Right ventricle myocardium superior (tissue), 1 donor: ENCODE measurements around the gene B3GALT4. TPM values are rescaled to one million over a fixed set of nuclear protein-coding genes. Genes with fewer than 3 reads are reported as not detected.
A peak's percentile ranks its signal among the peaks of the same experiment; 100 is the strongest.
"Not testable (repeated sequence)": the region's sequence is repeated elsewhere in the genome, so short reads cannot be mapped to it uniquely, and the experiment has no call there.

ENCODE experiments used
- ATAC-seq: fragments of 200-7000 bp; cut with Tn5 transposase; one replicate; pipeline ENCODE4 v1.9.1; 2020; ENCODE audit warnings: mild to moderate bottlenecking; ENCODE audit not compliant: poor library complexity
- DNase-seq: peaks from one replicate; pipeline ENCODE4 v3.0.0-alpha.2; 2020
- intact Hi-C: fragments of 100-400 bp; cut with DNase I; formaldehyde crosslinking; loops from one replicate; pipeline ENCODE4 v1.11.2; 2022
- long read RNA-seq: library from polyadenylated mRNA; unstranded; transcript quantifications from one replicate; pipeline ENCODE4 v2.0.0, GENCODE V29; 2021
- total RNA-seq: library from RNA; stranded (reverse); fragmentation: NEBNext Ultra II Directional; extraction: Animal tissue kit (Norgen Biotek cat#: 25700); gene quantifications from one replicate; pipeline ENCODE4 v1.2.1, GENCODE V29; 2021
- donor health status: DM: no; HTN: yes; CAD: no; lungs with severe emphysema.

B3GALT4 gene, protein sequence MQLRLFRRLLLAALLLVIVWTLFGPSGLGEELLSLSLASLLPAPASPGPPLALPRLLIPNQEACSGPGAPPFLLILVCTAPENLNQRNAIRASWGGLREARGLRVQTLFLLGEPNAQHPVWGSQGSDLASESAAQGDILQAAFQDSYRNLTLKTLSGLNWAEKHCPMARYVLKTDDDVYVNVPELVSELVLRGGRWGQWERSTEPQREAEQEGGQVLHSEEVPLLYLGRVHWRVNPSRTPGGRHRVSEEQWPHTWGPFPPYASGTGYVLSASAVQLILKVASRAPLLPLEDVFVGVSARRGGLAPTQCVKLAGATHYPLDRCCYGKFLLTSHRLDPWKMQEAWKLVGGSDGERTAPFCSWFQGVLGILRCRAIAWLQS
- total RNA-seq, result 8.3 TPM
- long read RNA-seq, transcript B3GALT4-204 (1 exons, 1,694 nt), result major isoform, 21 of 21 reads
- long read RNA-seq, partial matches to known transcripts, result 0 of 21 reads
- long read RNA-seq, other reads (novel, unspliced or antisense), result 0 of 21 reads

DNA sequence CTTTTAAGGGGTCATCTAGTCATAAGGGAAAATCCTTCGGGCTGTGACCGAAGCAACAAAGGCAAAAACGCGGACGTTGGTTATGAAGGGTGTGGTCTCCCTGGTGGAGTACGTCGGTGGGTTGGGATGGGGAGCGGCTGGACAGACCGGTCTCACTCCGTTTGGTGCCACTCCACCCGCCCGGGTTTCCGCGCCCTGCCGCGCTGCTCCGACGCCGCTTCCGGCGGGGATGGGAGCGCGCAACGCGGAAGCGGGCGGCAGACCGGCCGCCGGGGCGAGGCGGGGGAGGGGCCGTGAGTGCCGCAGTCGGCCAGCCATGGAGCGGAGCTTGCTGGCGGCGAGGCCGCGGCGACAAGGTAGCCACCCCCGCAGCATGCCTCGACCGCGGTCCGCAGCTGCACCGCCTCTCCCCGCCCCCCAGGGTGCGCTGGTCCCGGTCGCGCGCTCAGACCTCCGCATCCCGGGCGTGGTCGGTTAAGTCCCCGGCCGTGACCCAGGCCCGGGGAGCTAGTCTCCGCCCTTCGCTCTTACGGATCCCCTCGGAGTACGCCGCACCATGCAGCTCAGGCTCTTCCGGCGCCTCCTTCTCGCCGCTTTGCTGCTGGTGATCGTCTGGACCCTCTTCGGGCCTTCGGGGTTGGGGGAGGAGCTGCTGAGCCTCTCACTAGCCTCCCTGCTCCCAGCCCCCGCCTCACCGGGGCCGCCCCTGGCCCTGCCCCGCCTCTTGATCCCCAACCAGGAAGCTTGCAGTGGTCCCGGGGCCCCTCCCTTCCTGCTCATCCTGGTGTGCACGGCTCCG, at the start of gene B3GALT4:
Gene B3GALT4 (plus strand): TSS at position 260 of the 799 bp plus-strand sequence. CDS start 297 bp downstream, at position 557.
- intact Hi-C loops, result no loop called here
- DNase-seq (peak; percentile 88), ATAC-seq (peak; percentile 78)

DNA sequence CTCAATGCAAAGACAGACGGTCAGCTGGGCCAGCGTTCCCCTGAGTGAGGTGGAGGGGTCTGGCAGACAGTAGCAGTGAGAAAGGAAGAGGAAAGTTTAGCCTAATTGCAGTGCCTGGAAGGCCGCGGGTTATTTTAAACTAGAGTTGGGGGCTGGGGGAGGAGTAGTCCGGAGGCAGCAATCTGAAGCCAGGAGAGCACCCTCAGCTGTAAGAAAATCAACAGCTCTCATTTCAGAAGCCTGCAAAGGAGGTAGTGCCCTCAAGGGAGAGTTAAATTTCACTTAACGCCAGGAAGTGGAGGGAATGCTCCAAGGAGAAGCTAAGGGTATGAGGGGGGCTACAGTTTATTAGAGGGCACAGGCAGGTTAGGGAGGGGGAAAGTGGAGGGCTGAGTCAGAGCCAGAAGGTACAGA, 41.7 kb upstream of the B3GALT4 start:
- intact Hi-C loops, result no loop called here
- DNase-seq (no peak), ATAC-seq (no peak)

DNA sequence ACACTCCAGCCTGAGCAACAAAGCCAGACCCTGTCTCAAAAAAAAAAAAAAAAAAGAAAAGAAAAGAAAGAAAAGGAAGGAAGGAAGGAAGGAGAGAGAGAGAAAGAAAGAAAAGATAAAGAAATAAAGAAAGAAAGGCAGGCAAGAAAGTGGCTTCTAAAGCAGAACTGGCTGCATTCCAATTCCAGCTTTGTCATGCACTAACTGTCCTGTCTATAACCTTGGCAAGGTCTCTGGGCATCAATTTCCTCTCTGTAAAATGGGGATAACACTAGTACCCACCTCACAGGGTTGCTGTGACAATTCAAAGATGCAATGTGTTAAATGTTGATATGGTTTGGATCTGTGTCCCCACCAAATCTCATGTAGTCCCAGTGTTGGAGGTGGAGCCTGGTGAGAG, 40.6 kb upstream of the B3GALT4 start:
- ATAC-seq (no peak), DNase-seq (no peak)
- intact Hi-C loops, result no loop called here

DNA sequence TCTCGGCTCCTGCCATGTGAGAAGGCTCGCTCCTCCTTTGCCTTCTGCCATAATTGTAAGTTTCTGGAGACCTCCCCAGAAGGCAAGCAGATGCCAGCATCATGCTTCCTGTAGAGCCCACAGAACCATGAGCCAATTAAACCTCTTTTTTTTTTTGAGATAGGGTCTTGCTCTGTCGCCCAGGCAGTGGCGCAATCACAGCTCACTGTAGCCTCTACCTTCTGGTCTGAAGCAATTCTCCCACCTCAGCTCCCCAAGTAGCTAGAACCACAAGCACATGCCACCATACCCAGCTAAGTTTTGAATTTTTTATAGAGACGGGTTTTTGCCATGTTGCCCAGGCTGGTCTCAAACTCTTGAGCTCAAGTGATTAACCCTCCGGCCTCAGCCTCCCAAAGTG, 40.1 kb upstream of the B3GALT4 start:
- DNase-seq, result no peak
- intact Hi-C loops, result no loop called here
- ATAC-seq, result no peak

DNA sequence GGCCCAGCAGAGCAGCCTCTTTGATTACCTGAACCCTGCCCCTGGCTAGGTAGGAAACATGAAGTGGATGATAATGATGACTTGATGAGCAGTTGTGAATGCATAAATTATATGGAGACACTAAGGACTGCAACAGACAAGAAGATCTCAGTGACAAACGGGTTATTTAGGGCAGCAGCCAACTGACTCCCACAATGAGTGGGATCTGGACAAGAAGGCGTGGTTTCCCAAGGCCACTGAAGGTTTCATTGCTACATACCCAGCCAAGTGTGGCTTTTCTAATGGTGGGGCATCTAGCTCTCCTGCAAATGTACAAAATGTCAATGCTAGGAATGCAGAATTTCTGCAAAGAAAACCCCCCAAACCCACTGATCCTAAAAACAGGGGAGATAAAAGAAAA, 39.2 kb upstream of the B3GALT4 start:
- ATAC-seq, result no peak
- intact Hi-C loops, result no loop called here
- DNase-seq, result no peak

DNA sequence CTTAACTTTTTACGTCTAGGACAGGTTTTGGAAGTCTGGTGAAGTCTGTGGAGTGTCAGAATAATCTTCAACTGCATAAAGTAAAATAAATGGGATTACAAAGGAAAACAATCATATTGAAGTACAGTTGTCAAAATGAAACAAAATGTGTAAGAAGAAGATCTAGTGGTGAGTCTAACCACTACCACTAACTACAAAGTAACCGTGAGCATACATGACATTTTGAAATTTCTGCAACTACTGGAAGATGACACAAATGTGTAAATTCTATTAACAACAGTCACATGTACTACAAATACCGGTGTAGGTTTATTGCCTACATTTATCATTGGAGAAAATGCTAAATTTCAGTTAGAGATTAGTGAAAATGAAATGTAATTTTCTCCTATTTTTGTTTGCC, 35.0 kb upstream of the B3GALT4 start:
- DNase-seq (no peak), ATAC-seq (no peak)
- intact Hi-C loops, result no loop called here

DNA sequence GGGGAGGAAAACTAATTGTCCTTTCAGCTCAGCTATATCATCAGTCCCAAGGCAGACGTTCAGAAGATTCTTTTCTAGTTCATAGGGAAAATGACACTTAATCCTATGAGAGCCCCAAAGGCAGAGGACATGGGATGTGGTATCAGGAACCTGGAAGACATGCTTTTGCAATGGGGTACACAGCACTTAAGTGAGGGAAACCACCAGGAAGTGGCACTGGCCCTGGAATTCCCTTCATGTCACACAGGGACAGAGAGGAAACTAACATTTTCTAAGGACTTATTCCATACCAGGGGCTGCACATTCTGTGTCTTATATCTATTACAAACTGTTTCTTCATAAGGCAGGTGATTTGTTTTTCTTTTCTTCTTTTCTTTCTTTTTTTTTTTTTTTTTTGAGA, 33.4 kb upstream of the B3GALT4 start:
- no peak for DNase-seq
- intact Hi-C loops, result no loop called here
- no peak for ATAC-seq

DNA sequence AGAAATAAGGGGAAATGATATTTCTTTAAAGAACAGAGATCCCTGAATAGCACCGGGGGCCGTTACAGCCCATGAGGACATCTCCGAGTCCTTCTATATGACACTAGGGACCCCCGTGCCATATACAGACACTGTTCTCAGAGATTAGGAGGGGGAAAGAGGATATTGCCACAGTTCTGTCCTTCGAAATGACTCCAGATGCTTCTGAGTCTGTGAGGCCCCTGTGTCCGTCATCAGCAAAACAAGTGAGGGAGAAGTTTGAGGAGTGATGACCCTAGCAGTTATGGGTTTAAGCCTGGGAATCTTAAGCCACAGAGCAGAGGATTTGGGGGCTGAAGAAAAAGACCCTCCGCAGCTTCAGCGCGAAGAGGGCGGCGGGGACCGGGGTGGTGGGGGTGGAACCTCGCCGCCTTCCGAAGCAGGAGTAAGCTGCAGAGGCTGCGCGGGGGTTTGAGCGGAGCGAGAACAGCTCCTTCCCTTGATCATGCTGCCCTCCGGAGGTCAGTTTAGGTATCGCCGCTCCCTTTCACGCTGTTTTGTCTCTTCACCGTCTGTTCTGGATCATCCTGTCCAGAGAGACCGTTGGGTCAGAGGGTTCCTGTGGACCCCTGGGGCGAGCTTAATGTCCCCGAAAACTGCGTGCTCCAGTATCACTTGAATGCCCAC, 28.8 kb upstream of the B3GALT4 start:
- intact Hi-C loops, result loop anchor here (5.0 kb wide), 4 partner anchors 41 to 236 kb away; partner anchors contain the start of gene RING1
- peak; percentile 79 for ATAC-seq
- peak; percentile 92 for DNase-seq

DNA sequence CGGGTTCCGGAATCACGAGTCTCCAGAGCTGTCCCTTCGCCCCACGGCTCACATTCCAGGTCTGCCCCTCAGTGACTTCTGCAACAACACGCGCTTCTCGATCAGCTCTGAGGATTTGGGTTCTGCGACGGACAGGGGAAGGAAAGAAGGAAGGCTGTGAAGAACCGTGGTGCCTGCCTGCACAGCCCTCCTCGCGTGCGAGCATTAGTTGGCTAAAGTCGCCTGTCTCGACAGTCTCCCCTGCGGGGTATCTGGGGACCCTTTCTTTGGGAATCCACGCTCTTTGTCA, 28.3 kb upstream of the B3GALT4 start:
- DNase-seq, result peak; percentile 50
- peak; percentile 22 for ATAC-seq
- intact Hi-C loops, result loop anchor here (5.0 kb wide), 4 partner anchors 41 to 236 kb away; partner anchors contain the start of gene RING1

DNA sequence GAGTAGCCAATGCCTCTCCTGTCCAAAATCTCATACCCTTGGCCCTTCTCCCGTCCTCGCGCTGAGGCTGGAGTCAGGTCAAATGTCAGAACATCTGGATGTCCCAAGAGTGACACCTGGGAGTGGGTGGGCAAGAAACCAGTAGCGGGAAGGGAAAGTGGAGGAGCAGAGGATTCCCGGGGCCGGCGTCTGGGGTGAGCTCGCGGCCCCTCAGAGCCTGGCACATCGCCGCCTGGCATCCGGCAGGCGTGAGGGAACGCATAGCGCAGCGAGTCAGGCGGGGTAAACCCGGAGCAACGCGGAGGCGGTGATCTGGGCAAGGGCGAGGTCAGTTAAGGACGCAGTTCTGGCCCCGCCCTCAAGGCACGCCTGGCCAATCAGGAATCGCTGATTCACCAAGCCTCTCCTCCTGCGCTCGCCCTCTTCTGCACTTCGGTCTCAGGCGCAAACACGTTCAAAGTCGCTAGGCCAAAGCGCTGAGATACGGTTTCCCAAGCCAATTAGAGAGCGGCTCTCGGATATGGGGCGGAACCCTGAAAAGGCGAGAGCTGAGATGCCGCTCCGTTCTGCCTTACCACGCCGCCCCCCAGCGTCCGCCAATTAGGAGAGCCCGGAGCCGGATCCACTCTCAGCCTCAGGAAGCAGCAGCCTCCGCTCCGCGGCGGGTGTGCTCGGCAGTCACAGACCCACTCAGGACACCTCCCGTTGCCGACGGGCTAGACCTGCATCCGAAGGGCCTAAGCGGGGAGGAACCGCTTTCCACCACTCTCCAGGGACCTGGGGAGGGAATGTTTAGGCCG, 27.8 kb upstream of the B3GALT4 start:
- intact Hi-C loops, result loop anchor here (5.0 kb wide), 4 partner anchors 42 to 237 kb away; partner anchors contain the start of gene RING1
- peak; percentile 97 for ATAC-seq
- DNase-seq, result peak; percentile 99

DNA sequence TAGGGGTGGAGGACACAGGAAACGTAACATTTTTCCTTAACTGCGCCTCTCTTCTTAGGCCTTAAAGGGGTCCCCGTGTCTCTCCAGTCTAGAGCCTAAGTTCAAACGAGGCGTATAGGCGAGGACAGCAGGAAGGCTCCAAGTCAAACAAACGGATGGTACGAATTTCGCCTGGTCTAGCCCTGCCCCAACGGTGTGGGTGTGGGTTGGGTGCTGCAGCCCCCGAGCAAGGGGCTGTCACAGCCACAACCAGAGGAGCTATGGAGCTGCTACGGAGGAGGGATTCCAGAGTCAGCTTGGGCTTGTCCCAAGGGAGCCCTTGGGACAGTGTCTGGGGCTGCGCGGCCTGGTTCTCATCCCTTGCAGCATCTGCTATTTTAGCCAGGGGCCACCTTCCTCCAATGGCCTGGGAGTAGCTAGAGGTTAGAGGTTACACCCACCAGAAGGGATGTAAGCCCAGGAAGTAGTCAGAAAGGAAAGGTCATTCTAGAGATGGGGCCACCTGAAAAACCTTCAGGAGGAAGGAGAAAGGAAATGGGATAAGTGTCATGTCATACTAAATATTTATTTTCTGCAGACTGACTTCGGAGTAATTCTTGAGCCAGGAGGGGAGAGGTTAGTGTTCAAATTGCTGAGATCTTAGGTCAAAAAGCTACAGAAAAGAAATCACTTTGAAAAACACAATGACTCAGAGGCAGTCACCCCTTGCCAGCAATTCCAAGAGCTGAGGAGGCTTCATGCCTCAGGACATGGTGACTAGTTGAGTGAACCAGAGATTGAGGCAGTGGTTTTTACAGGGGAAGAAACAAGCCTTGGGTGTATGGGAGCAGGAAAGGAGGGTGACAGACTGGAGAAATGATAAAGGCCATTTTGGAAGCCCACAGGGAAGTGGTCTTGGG, 26.9 kb upstream of the B3GALT4 start:
- intact Hi-C loops, result loop anchor here (5.0 kb wide), 4 partner anchors 43 to 238 kb away; partner anchors contain the start of gene RING1
- no peak for ATAC-seq
- no peak for DNase-seq

DNA sequence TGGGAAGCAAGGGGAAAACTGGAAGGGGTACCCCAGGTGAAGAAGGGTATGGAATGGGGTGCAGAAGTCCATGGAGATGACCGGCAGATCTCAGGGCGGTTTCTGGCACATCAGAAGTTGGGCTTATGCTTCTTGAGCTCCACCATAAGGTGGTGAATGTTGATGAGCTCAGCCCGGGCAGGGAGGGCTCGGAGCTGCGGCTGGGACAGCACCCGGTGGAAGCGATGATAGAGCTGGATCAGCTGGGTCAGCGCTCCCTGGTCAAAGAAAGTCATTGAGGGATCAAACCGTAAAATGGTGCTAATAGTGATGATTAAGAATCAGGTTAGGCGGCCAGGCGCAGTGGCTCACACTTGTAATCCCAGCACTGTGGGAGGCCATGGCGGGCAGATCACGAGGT, 26.2 kb upstream of the B3GALT4 start:
- no peak for ATAC-seq
- no peak for DNase-seq

DNA sequence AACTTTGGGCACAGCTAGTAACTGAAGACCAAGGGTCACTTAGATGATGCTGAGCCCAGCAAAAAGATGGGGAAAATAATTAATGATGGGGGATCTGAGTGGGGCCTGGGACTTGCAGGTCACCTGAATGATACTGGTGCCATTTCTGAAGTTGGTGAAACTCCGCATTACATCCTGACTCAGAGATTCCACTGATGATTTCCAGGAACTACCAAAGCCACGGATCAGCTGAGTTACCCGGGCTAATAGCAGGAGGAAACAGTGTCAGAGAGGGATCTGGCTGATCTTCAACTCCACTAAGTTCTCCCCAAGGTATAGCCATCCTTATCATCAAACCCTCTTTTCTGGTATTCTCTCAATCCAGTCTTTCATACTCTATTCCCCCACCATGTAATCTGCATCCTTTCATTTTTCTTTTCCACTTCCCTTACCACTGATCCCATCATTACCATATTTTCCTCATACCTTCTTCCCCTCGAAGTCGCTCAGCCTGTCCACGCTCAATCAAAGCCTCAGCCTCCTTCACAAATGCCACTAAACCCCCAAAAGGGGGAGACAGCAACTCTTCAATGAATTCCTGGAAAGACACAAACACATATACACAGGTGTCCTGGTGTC, 25.4 kb upstream of the B3GALT4 start:
- ATAC-seq, result no peak
- DNase-seq, result no peak
- intact Hi-C loops, result no loop called here

More for the DNA sequence above, 26.2 kb upstream of the B3GALT4 start:
- intact Hi-C loops, result no loop called here

DNA sequence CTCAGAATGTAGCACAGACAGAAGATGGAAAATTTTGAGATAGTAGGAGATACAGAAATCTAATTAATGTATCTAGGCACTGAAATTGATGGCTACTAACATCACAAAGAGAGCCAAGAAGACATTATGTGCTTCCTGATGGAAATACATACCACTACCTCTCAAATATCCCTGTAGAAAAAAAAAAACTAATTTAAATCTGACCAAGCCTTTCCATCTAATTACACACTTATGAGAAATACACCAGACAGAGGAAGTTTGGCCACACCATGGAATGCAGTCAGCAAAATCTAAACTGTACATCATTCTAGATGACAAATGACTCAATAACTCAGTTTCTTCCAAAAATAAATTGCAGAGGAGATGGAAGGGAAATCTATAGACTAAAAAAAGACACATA, 24.2 kb upstream of the B3GALT4 start:
- intact Hi-C loops, result no loop called here
- no peak for ATAC-seq
- no peak for DNase-seq

DNA sequence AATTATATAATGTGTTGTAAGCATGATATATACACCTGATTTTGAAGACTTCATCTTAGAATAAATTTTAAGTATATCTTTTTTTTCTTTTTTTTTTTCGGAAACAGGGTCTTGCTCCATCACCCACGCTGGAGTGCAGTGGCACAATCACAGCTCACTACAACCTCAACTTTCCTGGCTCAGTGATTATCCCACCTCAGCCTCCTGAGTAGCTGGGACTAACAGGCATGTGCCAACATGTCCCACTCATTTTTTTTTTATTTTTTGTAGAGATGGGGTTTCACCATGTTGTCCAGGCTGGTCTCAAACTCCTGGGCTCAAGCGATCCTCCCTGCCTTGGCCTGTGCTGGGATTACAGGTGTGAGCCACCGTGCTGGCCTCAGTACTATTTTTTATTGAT, 22.3 kb upstream of the B3GALT4 start:
- intact Hi-C loops, result no loop called here
- no peak for DNase-seq
- ATAC-seq, result no peak

DNA sequence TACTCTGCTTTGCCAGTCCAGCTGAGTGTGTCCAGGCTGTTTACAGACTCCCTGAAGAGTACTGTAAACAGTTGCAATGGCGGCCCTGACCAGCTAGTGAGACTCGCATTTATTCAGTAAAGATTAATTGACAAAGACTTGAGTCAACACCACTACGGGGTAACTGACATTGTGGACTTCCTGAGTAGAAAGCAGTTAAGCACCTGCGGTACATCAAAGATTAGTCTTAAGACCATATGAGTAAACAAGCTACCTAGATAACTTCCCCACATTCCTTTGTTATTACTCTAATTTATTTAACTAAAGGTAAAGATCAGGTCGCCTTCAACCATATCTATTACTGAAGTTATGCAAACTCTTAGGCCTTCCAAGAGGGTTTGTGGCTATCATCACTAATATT, 17.9 kb upstream of the B3GALT4 start:
- no peak for DNase-seq
- intact Hi-C loops, result no loop called here
- ATAC-seq, result no peak

DNA sequence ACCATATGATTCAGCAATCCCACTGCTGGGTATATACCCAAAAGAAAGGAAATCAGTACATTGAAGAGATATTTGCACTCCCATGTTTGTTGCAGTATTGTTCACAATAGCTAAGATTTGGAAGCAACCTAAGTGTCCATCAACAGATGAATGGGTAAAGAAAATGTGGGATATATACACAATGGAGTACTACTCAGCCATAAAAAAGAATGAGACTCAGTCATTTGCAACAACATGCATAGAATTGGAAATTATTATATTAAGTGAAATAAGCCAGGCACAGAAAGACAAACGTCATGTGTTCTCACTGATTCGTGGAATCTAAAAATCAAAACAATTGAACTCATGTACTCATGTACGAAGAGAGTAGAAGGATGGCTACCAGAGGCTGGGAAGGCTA, 14.4 kb upstream of the B3GALT4 start:
- ATAC-seq, intact Hi-C loops, DNase-seq: not testable (repeated sequence)
